Measurements from ENCODE around the gene TTC28.

GRCh38 chr22:28607795-28608194, 71.8 kb downstream of the TTC28 start:
- TF ChIP-seq CTCF (IDR thresholded peaks at IDR 0.05) (no peak), EZH2phosphoT487 (IDR thresholded peaks at IDR 0.05) (no peak)
